T-helper 1 cell (primary cell): Measurements from ENCODE around the gene ADGRF1.

Experiments
- DNase-seq, 5 donors: peaks; one replicate each; pipeline ENCODE4 v3.0.0-alpha.2; 2012 to 2020

ADGRF1 gene

DNA sequence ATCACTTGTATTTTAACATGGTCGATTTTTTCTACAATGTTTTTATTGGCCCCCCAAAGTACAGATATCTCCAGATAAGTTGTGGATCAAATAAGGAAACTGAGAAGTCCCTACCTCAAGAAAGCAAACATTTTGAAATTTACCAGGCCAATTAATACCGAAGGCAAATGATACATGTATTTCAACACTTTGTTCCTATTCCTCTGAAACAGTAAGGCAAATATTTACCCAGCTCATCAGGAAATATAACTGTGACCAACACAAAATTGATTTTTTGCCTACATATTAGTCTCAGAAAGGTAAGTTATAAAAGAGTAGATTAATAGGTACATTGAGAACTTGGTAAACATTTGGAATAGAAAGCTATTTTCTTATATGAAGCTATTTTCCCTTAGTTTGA, 69.1 kb downstream of the ADGRF1 start:
- DNase-seq = no peak

DNA sequence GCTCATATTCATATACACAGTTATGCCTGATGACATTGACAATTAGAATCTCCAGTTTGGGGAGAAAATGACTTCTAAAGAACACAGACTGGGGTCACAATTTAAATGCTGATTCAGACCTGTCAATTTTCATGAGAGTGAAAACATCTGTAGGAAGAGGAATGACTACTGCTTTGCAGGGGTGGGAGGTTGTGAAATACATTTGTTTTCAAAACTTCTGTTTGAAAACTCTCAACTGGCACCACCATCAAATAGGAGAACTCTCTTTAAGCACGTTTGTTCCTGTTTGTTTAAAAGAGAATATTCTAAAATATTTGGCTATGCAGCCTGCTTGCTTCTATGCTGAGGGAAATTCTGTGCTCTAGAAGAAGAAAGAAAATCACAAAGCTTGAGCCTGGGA, 69.6 kb downstream of the ADGRF1 start:
- no peak for DNase-seq

DNA sequence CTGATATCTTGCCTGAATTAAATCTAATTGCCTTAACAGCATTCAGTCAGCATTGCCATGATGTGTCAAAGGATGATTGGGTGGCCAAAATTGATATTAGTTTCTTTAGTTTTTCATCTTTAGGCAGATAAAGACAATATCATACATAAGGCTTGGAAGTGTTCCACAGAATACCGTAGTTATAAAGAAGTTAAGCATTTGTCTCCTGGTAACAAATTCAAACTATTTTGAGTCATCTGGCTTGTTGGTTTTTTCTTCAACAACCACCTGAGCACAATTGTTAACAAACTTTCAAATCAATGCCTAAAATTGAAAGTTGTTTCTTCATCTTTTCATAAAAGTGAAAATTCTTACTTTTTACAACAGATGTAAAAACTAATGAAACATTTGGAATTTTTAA, 72.9 kb downstream of the ADGRF1 start:
- DNase-seq = no peak

DNA sequence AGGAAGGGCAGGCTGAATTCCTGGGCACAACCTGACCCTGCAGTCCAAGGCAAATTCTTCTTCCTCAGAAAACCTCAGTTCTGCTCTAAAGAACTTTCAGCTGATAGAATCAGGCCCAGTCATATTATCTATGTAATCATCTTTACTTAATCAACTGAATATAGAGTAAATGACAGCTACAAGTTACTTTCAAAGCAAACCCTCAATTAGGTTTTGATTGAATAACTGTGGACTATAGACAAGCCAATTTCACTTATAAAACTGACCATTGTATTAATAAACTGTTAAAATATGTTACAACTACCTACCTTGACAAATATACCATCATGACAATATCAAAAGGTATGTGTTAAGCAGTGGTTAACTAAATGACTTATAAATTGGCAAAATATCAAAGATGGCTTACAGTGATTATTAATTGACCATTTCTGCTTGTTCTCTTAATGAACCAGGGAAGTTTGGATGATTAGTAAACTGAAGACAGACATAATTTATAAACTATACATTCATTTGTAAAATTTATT, 74.2 kb downstream of the ADGRF1 start:
- DNase-seq = no peak

DNA sequence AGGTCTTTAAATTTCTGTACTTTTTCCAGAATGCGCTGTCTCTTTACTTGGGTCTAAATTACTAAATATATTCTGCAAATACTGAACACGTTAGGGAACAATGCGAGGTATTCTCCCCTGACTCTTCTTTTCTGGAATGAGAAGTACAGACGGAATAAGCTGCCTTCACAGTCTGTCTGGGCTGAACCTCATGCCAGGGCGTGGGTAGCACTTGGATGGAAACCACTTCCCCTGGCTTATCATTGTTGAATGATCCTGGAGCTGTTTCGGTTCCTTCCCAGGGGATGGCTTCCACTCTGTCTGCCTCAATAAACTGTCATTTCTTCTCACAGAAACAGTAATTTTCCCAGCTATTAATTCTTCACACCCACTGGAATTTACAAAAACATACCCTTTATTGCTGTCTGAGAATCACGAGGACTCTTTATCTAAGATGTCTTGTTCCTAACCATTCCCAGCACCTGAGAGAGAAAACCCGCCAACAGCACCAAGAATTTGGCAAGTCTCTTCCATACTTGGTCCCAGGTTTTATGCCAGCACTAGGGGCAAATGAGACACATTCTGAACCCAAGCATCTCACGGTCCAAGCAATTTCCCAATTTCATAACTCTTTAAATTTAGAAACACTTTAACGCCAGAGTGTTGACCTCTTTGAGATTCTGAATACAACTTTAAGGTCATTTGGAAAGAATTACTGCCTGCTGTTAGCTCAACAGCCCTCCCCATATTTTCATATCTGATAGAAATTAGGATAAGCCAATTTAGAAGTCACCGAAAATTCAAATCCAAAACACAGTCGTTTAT, 77.2 kb downstream of the ADGRF1 start:
- no peak for DNase-seq

DNA sequence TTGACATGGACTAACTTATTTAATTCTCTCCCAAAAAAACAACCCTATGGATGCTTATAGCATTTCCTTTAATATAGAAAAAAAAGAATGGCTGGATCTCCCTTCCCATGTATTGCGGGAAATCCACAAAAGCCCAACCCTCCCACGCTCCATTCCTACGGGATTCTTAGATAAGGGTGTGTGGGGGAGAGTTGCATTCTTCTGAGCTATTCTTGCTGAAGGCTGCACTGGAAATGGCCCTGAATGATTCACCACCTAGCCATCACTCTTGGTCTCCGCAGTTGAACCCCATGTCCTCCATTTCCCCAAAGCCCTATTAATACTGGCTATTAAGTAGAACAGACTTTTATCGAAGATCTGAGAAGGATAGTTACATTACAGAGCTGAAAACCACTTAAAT, 78.5 kb downstream of the ADGRF1 start:
- DNase-seq = no peak

DNA sequence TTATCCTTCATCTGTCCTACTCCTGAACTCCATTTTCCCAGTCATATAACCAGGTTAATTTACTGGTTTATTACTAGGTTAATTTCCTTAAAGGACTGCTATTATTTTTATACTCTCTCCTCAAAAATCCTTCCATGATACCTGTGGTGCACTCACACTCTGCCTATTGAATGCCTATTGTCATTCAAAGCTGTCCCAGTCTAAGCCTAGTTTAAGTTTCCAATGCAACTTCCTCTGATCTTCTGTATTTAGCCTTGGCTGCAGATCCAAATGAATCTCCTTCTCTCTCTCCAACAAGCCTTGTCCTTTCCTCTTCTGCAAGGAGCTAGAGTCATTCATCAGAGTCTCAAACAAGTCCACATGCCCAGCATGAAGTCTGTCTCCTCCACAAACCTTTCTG, 79.1 kb downstream of the ADGRF1 start:
- DNase-seq = no peak

DNA sequence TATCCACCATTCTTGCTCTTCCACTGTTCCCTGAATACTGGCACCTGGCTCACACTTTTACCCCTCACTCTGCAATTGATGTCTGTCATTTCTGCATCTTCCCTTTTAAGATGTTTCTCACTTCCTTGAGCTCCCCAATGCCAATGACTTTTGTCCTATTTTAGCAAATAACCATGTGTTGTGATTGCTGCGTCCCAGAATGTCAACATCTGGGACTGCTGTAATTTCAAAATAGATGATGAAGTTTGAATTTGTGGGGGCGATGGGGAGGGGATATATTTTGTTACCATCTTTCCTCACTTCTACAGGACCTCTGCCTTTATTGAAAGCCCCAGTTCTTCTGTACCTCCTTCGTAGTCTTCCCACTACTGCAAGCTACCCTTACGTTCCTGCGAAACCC, 80.4 kb downstream of the ADGRF1 start:
- DNase-seq = no peak

DNA sequence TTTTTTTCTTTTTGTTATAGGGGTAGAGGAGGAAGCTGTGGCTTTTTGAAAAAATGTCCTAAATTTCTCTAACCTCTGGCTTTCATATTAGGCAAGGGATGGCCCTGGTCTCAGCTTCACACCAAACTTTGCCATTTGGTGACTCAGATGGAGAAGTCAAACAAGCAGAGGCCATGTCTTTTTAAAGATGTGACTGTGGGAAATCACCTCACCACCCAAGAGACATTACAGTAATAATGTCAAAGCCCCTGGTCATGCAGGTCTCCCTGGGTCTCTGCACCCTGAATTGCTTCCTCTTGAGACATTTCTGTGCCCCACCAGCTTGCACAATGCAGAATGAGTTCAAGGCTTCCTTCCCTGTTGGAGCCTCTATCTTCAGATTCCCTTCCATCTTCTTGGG, 80.9 kb downstream of the ADGRF1 start:
- no peak for DNase-seq

DNA sequence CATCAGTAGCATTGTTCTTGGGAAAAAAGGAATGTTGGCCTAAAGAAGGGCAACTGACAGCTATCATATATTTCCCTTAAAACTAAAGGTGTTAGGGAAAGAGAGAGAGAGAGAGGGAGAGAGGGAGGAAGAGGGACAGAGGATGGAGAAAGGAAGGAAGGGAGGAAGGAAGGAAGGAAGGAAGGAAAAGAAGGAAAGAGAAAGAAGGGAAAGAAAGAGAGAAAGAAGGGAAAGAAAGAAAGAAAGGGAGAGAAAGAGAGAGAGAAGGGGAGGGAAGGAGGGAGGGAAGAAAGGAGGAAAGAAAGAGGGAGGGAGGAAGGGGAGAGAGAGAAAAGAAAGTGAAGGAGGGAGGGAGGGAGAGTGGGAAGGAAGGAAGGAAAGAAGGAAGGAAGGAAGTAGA, 82.7 kb downstream of the ADGRF1 start:
- no peak for DNase-seq

DNA sequence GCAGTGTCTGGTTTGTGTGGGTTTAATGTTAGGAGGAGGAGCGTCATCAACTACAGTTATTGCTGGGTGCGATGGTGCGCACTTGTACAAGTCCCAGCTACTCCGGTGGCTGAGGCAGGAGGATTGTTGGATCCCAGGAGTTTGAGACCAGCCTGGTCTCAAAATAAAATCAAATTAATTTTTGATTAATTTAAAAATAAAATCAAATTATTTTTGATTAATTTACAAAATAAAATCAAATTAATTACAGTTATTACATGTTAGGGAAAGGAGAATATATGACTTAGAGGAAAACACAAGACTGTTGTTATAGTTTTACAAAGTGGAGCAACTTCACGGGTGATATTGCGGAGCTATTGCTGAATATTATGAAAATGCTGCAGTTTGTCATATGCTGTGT, 85.7 kb downstream of the ADGRF1 start:
- DNase-seq = no peak

DNA sequence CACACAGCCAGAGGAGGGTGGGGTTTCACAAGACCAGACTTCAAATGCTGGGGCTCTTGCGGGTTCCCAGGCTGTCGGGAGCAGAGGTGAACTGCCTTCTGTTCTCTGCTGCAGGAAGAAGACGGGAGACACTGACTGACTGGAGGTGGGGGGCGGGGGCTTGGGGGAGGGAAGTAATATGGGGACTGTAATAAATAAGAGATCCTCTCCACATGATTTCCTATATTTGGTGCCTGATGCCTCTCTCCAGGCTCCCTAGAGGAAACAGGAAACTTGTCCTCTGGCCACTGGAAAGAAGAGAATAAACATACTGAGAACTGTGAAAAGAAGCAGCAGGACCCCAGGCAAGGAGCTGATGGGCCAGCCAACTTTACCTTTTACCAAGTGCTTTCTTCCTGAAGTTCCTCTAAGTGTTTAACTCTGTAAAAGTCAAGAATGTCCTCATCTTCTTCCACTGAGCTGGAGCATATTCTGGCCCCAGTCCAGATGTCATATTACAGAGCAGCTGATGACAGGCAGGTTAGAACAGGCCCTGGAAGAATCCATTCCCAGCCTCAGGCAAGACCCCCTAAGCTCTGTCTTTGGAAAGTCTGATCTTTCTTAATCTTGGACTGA, 87.2 kb downstream of the ADGRF1 start:
- no peak for DNase-seq

DNA sequence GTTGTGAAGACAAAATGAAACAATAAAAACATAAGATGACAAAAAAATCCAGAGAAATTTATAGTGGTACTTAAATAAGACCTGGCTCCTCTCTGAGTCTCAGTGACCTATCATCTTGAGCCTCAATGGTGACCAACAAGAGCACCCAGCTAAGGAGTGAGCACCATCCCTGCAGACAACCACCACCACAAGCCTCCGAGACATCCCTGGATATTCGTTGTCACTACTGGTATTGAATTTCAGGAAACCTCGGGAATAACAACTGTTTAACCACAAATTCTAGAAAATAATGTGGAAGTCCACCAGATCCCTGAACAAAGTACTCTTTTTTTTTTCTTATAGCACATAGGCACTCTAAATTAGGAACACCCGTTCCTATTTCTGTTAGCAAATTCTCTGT, 88.2 kb downstream of the ADGRF1 start:
- DNase-seq = no peak

DNA sequence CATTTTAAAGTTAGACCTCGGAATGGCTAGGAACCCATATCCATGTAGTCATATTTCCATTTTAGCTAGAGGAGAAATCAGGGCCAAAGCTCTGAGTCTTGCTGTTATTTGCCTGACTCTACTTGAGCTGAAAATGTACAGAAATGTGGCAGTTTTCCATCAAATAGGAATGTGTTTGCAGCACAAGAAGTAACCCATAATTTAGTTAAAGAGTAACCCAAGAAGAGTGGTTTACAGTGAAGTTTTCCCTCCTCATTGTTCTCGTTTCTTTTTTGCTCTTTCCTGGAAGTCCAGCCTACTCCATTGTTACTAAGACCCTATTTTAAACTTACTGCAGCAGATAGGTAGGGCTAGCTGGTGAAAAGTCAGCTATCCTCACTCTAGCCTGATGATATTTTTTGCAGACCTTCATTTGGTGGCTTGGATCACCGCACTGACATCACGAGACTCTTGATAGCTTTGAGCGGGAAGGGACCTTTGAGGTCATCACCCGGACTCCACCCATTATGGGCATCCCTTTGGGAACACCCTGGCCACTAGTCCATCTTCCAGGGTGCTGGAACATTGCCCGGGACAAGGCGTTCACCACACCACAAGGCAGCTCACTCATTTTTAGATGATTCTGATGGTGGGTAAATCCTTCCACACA, 92.4 kb downstream of the ADGRF1 start:
- no peak for DNase-seq

DNA sequence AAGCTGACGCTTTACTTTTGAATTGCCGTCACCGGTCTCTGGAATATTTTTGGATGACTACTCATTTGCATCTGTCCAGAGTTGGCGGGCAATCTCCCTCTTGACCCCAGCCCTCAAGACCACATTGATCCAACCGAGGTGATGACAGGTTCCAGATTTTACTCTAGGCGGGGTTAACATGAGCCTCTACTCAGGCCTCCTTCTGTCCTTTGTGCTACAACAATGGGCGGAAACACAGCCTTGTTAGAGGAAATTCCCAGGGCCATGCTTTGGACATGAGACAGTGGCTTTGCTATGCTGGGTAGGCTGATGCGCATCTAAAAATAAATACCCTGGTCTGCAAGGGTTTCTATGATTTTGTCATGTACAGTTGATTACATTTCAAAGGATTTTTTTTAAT, 93.4 kb downstream of the ADGRF1 start:
- no peak for DNase-seq
